Measurements from ENCODE around the gene PLA2G3.

DNA sequence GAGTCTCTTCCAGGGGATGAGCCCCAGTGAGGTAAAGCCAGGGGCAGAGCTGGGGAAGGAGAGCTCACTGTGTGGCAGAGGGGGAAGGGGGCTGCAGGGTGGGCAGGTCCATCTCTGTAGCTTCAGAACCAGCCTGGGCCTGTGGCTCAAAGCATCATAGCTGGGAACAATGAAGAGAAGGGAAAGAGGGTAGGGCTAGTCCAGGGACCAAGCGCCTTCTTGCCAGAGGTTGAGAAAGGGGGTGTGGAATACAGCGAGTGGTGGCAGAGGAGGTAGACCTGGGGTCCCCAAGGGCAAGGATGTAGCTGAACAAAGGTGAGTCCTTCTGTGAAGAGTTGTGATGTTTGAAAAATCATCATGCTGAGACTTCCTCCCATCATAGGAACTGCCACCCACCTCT lies 1.2 kb upstream of the PLA2G3 start:
- TF ChIP-seq POLR2A (IDR thresholded peaks at IDR 0.05) = no peak
- TF ChIP-seq, protein P1, sequence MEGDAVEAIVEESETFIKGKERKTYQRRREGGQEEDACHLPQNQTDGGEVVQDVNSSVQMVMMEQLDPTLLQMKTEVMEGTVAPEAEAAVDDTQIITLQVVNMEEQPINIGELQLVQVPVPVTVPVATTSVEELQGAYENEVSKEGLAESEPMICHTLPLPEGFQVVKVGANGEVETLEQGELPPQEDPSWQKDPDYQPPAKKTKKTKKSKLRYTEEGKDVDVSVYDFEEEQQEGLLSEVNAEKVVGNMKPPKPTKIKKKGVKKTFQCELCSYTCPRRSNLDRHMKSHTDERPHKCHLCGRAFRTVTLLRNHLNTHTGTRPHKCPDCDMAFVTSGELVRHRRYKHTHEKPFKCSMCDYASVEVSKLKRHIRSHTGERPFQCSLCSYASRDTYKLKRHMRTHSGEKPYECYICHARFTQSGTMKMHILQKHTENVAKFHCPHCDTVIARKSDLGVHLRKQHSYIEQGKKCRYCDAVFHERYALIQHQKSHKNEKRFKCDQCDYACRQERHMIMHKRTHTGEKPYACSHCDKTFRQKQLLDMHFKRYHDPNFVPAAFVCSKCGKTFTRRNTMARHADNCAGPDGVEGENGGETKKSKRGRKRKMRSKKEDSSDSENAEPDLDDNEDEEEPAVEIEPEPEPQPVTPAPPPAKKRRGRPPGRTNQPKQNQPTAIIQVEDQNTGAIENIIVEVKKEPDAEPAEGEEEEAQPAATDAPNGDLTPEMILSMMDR (IDR thresholded peaks at IDR 0.05) = no peak

All from adrenal gland (tissue), 5 donors.